ENCODE measurements around the gene ZSCAN30. TPM values are rescaled to one million over a fixed set of nuclear protein-coding genes. Genes with fewer than 3 reads are reported as not detected.

ZSCAN30 gene
- total and polyA plus RNA-seq, 12 donors = 16.0 to 34.0 (median 22.0) TPM

GRCh38 chr18:35289727-35290093 is 319 bp downstream of the ZSCAN30 start:
- peak in 5 of 7 donors; percentile 32 to 51 (median 42) for DNase-seq
- no peaks in the 10 kb centered on the region for H3K27me3 ChIP-seq
- intact Hi-C loops (cut with DNase I) = no loop called here
- peak overlapping the region; percentile 56 to 80 (median 71) for H3K4me3 ChIP-seq
- H3K4me1 ChIP-seq (replicated peaks in 1 of 2) = peaks cover 18 to 40% of the 10 kb centered on the region in 2 donors
- peaks cover 0 to 3% (median 0%) of the 10 kb centered on the region in 3 donors for H3K9me3 ChIP-seq (replicated peaks in 1 of 3)
- WGBS, 4 donors = 0 to 1% (median 0%) methylated on average over 8 of the region's 8 CpGs
- TF ChIP-seq CTCF (IDR thresholded peaks at IDR 0.05) = no peak
- no peak for TF ChIP-seq POLR2A (IDR thresholded peaks at IDR 0.05)
- H3K36me3 ChIP-seq (replicated peaks in 1 of 2) = no peaks in the 10 kb centered on the region
- H3K27ac ChIP-seq = peak overlapping the region; percentile 23 to 94 (median 86)

GRCh38 chr18:35289293-35289692 is 736 bp downstream of the ZSCAN30 start:
- peak overlapping the region; percentile 56 to 80 (median 71) for H3K4me3 ChIP-seq
- H3K27me3 ChIP-seq = no peaks in the 10 kb centered on the region
- no peaks in the 10 kb centered on the region for H3K36me3 ChIP-seq (replicated peaks in 1 of 2)
- H3K4me1 ChIP-seq (replicated peaks in 1 of 2) = peaks cover 18 to 40% of the 10 kb centered on the region in 2 donors
- WGBS, 4 donors = 3 to 16% (median 10%) methylated on average over 6 of the region's 6 CpGs
- no peak for DNase-seq
- TF ChIP-seq CTCF (IDR thresholded peaks at IDR 0.05) = no peak
- no peak for TF ChIP-seq POLR2A (IDR thresholded peaks at IDR 0.05)
- peak overlapping the region in 3 of 5 donors; percentile 85 to 94 (median 89) for H3K27ac ChIP-seq
- intact Hi-C loops (cut with DNase I) = no loop called here
- H3K9me3 ChIP-seq (replicated peaks in 1 of 3) = peaks cover 0 to 3% (median 0%) of the 10 kb centered on the region in 3 donors

- no peak for TF ChIP-seq CTCF (IDR thresholded peaks at IDR 0.05)
- intact Hi-C loops (cut with DNase I) = no loop called here
Measured at GRCh38 chr18:35284841-35285240, 5.2 kb downstream of the ZSCAN30 start.

GRCh38 chr18:35283923-35284794 is 5.9 kb downstream of the ZSCAN30 start:
- 93 to 96% (median 95%) methylated on average over 5 to 7 of the region's 7 CpGs for WGBS, 4 donors
- TF ChIP-seq CTCF (IDR thresholded peaks at IDR 0.05) (no peak), POLR2A (IDR thresholded peaks at IDR 0.05) (no peak)
- DNase-seq = no peak
- peaks cover 13 to 31% of the 10 kb centered on the region in 2 donors for H3K4me1 ChIP-seq (replicated peaks in 1 of 2)
- H3K36me3 ChIP-seq (replicated peaks in 1 of 2) = no peaks in the 10 kb centered on the region
- peaks cover 0 to 3% (median 0%) of the 10 kb centered on the region in 3 donors for H3K9me3 ChIP-seq (replicated peaks in 1 of 3)
- no peaks in the 10 kb centered on the region for H3K27me3 ChIP-seq
- intact Hi-C loops (cut with DNase I) = no loop called here
- no peak overlapping the region for H3K4me3 ChIP-seq
- H3K27ac ChIP-seq = no peak overlapping the region

More at GRCh38 chr18:35284841-35285240, 5.2 kb downstream of the ZSCAN30 start:
- H3K4me1 ChIP-seq (replicated peaks in 1 of 2) = peaks cover 13 to 32% of the 10 kb centered on the region in 2 donors
- H3K27ac ChIP-seq = no peak overlapping the region
- no peak for DNase-seq
- no peaks in the 10 kb centered on the region for H3K27me3 ChIP-seq
- WGBS, 4 donors = 93 to 100% (median 98%) methylated on average over 1 to 3 of the region's 3 CpGs
- H3K36me3 ChIP-seq (replicated peaks in 1 of 2) = no peaks in the 10 kb centered on the region
- H3K4me3 ChIP-seq = no peak overlapping the region
- H3K9me3 ChIP-seq (replicated peaks in 1 of 3) = peaks cover 0 to 3% (median 0%) of the 10 kb centered on the region in 3 donors
